Measurements from ENCODE around the gene IL1RAPL1. TPM values are rescaled to one million over a fixed set of nuclear protein-coding genes. Genes with fewer than 3 reads are reported as not detected.

Gene IL1RAPL1
- total RNA-seq, 2 experiments from 2014 or later, result not detected

DNA sequence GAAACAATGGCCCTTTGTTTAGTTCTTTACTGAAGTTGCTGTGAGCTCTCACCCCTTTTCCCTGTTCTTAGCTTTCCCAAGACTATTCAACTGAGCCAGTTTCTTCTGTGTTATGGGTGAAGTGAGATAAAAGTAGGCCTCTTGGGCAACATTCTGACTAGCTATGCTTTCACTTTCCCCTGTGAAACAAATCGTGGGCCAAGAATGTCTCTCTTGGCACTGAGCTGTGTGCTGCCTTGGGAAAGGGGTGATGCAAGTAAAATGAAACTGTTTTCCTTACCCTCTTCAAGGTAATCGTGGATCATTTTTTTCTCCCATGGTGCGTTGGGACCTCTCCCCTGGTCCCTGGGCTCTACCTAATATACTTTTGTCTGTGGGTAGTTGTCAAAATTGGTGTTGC lies 974.2 kb downstream of the IL1RAPL1 start:
- H3K27me3 Mint-ChIP-seq, result no peaks in the 10 kb centered on the region
- no peaks in the 10 kb centered on the region for H3K36me3 Mint-ChIP-seq
- peaks cover 3% of the 10 kb centered on the region for H3K9me3 Mint-ChIP-seq (ENCODE audit: low read depth)
- CTCF ChIA-PET, result no interaction called here
- no peak overlapping the region for H3K4me3 Mint-ChIP-seq
- H3K4me1 Mint-ChIP-seq, result no peaks in the 10 kb centered on the region
- ATAC-seq (no peak), DNase-seq (no peak)
- no peak overlapping the region for H3K27ac Mint-ChIP-seq

DNA sequence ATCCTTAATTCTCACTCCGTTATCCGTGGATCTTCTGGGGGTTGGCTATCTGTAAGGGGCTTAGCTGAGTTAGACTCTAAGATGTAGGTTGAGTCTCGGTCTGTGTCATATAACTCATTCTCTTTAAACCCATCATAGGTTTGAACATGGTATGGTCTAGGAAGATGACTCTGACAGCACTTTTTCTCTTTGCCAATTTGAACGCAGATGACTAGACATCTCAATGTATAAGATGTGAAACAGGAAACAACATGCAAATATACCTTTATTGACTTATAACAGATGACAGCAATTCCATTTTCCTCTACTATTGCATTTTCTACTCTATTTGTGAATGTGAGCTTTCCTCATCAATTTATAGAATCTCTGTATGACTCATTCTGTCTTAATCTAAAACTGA lies 993.3 kb downstream of the IL1RAPL1 start:
- CTCF ChIA-PET, result no interaction called here
- Mint-ChIP-seq H3K27me3 (no peaks in the 10 kb centered on the region), H3K4me3 (no peak overlapping the region), H3K27ac (no peak overlapping the region), H3K4me1 (no peaks in the 10 kb centered on the region), H3K36me3 (no peaks in the 10 kb centered on the region), H3K9me3 (ENCODE audit: low read depth) (peaks cover 8% of the 10 kb centered on the region)
- DNase-seq, result no peak
- no peak for ATAC-seq

GRCh38 chrX:29581223-29581622 lies 994.0 kb downstream of the IL1RAPL1 start:
- peaks cover 8% of the 10 kb centered on the region for H3K9me3 Mint-ChIP-seq (ENCODE audit: low read depth)
- ATAC-seq (no peak), DNase-seq (no peak)
- no peaks in the 10 kb centered on the region for H3K4me1 Mint-ChIP-seq
- no peak overlapping the region for H3K27ac Mint-ChIP-seq
- CTCF ChIA-PET, result no interaction called here
- H3K36me3 Mint-ChIP-seq, result no peaks in the 10 kb centered on the region
- no peak overlapping the region for H3K4me3 Mint-ChIP-seq
- H3K27me3 Mint-ChIP-seq, result no peaks in the 10 kb centered on the region

- Mint-ChIP-seq H3K36me3 (no peaks in the 10 kb centered on the region), H3K4me3 (no peak overlapping the region), H3K4me1 (no peaks in the 10 kb centered on the region), H3K27me3 (no peaks in the 10 kb centered on the region), H3K27ac (no peak overlapping the region), H3K9me3 (ENCODE audit: low read depth) (no peaks in the 10 kb centered on the region)
- DNase-seq, result no peak
- CTCF ChIA-PET, result no interaction called here
- ATAC-seq, result no peak
These were observed 999.9 kb downstream of the IL1RAPL1 start for GRCh38 chrX:29587107-29587506.

- no peak for ATAC-seq
- DNase-seq, result no peak
- no peaks in the 10 kb centered on the region for H3K9me3 Mint-ChIP-seq (ENCODE audit: low read depth)
These were observed 1003.7 kb downstream of the IL1RAPL1 start for GRCh38 chrX:29590921-29591320.

GRCh38 chrX:29604381-29604780 lies 1017.1 kb downstream of the IL1RAPL1 start:
- no peaks in the 10 kb centered on the region for H3K36me3 Mint-ChIP-seq
- no peaks in the 10 kb centered on the region for H3K27me3 Mint-ChIP-seq
- no peaks in the 10 kb centered on the region for H3K4me1 Mint-ChIP-seq
- no peaks in the 10 kb centered on the region for H3K9me3 Mint-ChIP-seq (ENCODE audit: low read depth)
- ATAC-seq (no peak), DNase-seq (no peak)
- H3K4me3 Mint-ChIP-seq, result no peak overlapping the region
- no peak overlapping the region for H3K27ac Mint-ChIP-seq
- CTCF ChIA-PET, result no interaction called here

More at GRCh38 chrX:29590921-29591320, 1003.7 kb downstream of the IL1RAPL1 start:
- H3K27me3 Mint-ChIP-seq, result no peaks in the 10 kb centered on the region
- CTCF ChIA-PET, result no interaction called here
- H3K4me3 Mint-ChIP-seq, result no peak overlapping the region
- no peaks in the 10 kb centered on the region for H3K4me1 Mint-ChIP-seq
- H3K36me3 Mint-ChIP-seq, result no peaks in the 10 kb centered on the region
- H3K27ac Mint-ChIP-seq, result no peak overlapping the region

GRCh38 chrX:29617276-29617675 lies 1030.0 kb downstream of the IL1RAPL1 start:
- H3K27ac Mint-ChIP-seq, result no peak overlapping the region
- H3K27me3 Mint-ChIP-seq, result no peaks in the 10 kb centered on the region
- no peaks in the 10 kb centered on the region for H3K4me1 Mint-ChIP-seq
- DNase-seq, result no peak
- no peaks in the 10 kb centered on the region for H3K36me3 Mint-ChIP-seq
- no peak overlapping the region for H3K4me3 Mint-ChIP-seq
- CTCF ChIA-PET, result no interaction called here
- H3K9me3 Mint-ChIP-seq (ENCODE audit: low read depth), result peaks cover 4% of the 10 kb centered on the region
- ATAC-seq, result no peak

DNA sequence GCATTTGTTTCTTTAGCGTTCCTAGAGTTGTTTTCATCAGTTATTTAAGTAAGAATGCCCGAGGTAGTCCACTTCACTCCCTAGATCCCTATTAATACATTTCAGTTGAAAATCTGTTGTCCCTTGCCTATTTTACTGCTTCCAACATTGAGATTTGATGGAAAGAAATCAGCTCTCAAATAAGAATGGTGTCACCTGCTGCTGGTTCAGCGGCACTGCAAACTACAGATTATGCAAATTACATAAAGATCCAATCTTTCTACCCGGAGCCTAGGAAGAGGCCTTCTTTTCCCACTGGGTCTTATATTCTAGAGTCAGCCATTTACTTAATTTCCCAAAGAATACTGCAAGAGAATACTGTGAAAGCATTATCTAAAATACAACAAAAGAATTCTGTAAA lies 1030.5 kb downstream of the IL1RAPL1 start:
- H3K36me3 Mint-ChIP-seq, result no peaks in the 10 kb centered on the region
- H3K4me3 Mint-ChIP-seq, result no peak overlapping the region
- no peaks in the 10 kb centered on the region for H3K4me1 Mint-ChIP-seq
- ATAC-seq (no peak), DNase-seq (no peak)
- CTCF ChIA-PET, result no interaction called here
- no peak overlapping the region for H3K27ac Mint-ChIP-seq
- no peaks in the 10 kb centered on the region for H3K27me3 Mint-ChIP-seq
- H3K9me3 Mint-ChIP-seq (ENCODE audit: low read depth), result peaks cover 4% of the 10 kb centered on the region

GRCh38 chrX:29627833-29628232 lies 1040.6 kb downstream of the IL1RAPL1 start:
- Mint-ChIP-seq H3K4me1 (no peaks in the 10 kb centered on the region), H3K36me3 (no peaks in the 10 kb centered on the region), H3K27me3 (no peaks in the 10 kb centered on the region), H3K4me3 (no peak overlapping the region), H3K27ac (no peak overlapping the region), H3K9me3 (ENCODE audit: low read depth) (no peaks in the 10 kb centered on the region)
- no peak for DNase-seq
- ATAC-seq, result no peak
- CTCF ChIA-PET, result no interaction called here

DNA sequence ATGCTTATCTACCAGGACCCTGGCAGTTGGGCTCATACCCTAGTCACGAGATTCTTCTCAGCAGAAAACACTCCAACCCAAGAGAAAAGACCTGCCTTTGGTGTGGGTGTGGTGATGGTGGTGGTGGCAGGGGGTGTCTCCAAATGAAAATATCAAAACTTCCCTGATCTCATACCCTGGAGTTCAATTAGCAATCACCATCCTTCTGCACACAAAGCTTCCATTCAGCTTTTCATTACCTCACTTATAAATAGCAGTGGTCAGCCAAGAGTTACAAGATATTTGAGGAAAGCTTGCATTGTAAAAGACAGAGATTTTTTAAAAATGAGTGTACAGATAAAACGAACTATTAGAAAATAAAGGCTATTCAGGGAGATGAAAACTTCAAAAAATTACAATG lies 1047.3 kb downstream of the IL1RAPL1 start:
- no peaks in the 10 kb centered on the region for H3K9me3 Mint-ChIP-seq (ENCODE audit: low read depth)
- H3K36me3 Mint-ChIP-seq, result no peaks in the 10 kb centered on the region
- CTCF ChIA-PET, result no interaction called here
- ATAC-seq, result no peak
- no peaks in the 10 kb centered on the region for H3K27me3 Mint-ChIP-seq
- H3K4me1 Mint-ChIP-seq, result no peaks in the 10 kb centered on the region
- no peak for DNase-seq
- no peak overlapping the region for H3K4me3 Mint-ChIP-seq
- H3K27ac Mint-ChIP-seq, result no peak overlapping the region

GRCh38 chrX:29636331-29636730 lies 1049.1 kb downstream of the IL1RAPL1 start:
- no peak for ATAC-seq

DNA sequence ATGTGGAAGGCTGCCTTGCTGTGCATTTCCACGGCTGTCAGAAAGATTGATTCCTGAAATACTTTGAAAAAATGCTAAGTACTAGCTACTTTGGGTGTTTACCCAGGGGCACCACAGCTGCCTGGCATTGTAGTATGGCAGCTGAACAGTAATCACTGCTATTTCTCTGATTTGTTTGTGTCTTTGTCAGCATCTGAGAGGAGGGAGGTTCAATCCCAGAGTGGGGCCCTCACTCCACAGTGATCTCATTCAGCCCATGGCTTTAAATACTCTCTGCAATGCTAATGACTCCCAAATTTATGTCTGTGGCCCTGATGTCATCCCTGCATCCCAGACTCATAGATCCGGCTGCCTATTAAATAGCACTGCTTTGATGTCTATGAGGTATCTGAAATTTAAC lies 1052.9 kb downstream of the IL1RAPL1 start:
- no peaks in the 10 kb centered on the region for H3K4me1 Mint-ChIP-seq
- H3K4me3 Mint-ChIP-seq, result no peak overlapping the region
- no peak for DNase-seq
- no peaks in the 10 kb centered on the region for H3K36me3 Mint-ChIP-seq
- H3K27me3 Mint-ChIP-seq, result no peaks in the 10 kb centered on the region
- H3K27ac Mint-ChIP-seq, result no peak overlapping the region
- H3K9me3 Mint-ChIP-seq (ENCODE audit: low read depth), result peaks cover 3% of the 10 kb centered on the region
- CTCF ChIA-PET, result no interaction called here
- no peak for ATAC-seq

More at GRCh38 chrX:29636331-29636730, 1049.1 kb downstream of the IL1RAPL1 start:
- Mint-ChIP-seq H3K27ac (no peak overlapping the region), H3K9me3 (ENCODE audit: low read depth) (peaks cover 3% of the 10 kb centered on the region), H3K4me3 (no peak overlapping the region), H3K27me3 (no peaks in the 10 kb centered on the region), H3K36me3 (no peaks in the 10 kb centered on the region), H3K4me1 (no peaks in the 10 kb centered on the region)
- CTCF ChIA-PET, result no interaction called here
- no peak for DNase-seq

DNA sequence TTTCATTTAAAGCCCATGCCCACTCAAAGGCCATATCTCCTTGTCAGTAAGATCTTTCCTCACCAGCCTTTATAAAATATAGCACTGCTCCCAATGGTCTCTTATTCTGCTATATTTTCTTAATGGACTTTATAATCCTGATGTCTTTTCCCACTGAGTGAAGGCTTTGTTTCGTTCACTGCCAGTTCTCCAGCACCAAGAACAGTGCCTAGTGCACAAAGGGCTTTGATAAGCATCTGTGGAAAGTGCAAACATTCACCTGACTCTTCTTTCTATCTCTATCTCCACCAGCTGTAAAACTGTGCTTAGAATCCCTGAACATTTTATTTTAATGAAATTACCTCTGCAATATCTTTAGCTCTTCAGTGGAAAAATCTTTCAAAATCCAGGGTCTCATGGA lies 1054.2 kb downstream of the IL1RAPL1 start:
- H3K27ac Mint-ChIP-seq, result no peak overlapping the region
- no peaks in the 10 kb centered on the region for H3K36me3 Mint-ChIP-seq
- no peak overlapping the region for H3K4me3 Mint-ChIP-seq
- no peak for ATAC-seq
- peaks cover 3% of the 10 kb centered on the region for H3K9me3 Mint-ChIP-seq (ENCODE audit: low read depth)
- DNase-seq, result no peak
- CTCF ChIA-PET, result no interaction called here
- no peaks in the 10 kb centered on the region for H3K4me1 Mint-ChIP-seq
- H3K27me3 Mint-ChIP-seq, result no peaks in the 10 kb centered on the region

DNA sequence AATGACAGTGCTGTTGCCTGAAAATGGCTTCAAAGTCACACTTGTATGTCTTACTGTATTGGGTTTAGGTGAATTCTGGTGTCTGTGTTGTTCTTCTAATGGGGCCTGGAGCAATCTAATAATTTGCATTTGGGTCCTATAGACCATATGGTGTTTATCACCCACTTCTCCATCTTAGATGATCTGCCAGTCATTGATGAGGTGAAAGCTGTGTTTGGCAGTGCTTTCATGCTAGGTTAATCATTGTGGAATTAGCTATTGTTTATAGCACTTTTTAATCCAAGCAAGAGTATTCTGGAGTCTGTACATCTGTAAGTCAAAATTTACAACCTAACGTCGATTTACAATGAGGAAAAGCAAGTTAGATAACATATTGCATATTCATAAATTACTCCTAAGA lies 1055.9 kb downstream of the IL1RAPL1 start:
- H3K4me1 Mint-ChIP-seq, result no peaks in the 10 kb centered on the region
- no peak overlapping the region for H3K27ac Mint-ChIP-seq
- DNase-seq (no peak), ATAC-seq (no peak)
- H3K36me3 Mint-ChIP-seq, result no peaks in the 10 kb centered on the region
- H3K4me3 Mint-ChIP-seq, result no peak overlapping the region
- CTCF ChIA-PET, result no interaction called here
- H3K9me3 Mint-ChIP-seq (ENCODE audit: low read depth), result peaks cover 3% of the 10 kb centered on the region
- H3K27me3 Mint-ChIP-seq, result no peaks in the 10 kb centered on the region

DNA sequence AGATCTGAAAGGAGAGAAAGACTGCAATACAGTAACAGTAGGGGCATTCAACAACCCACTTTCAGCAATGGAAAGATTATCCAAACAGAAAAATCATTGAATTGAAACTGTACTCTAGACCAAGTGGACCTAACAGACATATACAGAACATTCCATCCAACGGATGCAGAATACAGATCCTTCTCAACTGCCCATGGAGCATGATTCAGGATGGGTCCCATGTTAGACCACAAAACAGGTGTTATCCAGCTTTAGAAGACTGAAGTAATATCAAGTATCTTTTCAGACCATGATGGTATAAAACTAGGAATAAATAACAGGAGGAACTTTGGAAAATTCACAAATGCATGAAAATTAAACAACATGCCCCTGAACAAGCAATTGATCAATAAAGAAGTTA lies 1060.9 kb downstream of the IL1RAPL1 start:
- CTCF ChIA-PET, result no interaction called here
- Mint-ChIP-seq H3K27ac (no peak overlapping the region), H3K9me3 (ENCODE audit: low read depth) (no peaks in the 10 kb centered on the region), H3K27me3 (no peaks in the 10 kb centered on the region), H3K4me1 (no peaks in the 10 kb centered on the region), H3K4me3 (no peak overlapping the region), H3K36me3 (no peaks in the 10 kb centered on the region)
- no peak for ATAC-seq
- DNase-seq, result no peak

Data from activated CD8-positive, alpha-beta memory T cell treated with anti-CD3 and anti-CD28 coated beads, Interleukin-2, amount 10 ng/mL, durations not matched to agents 7 days and 5 days (primary cell).